Breast epithelium (tissue), 3 donors: ENCODE measurements around the gene SLC22A23.

Source experiments
- CTCF ChIP-seq, 3 donors: fragments of 450-650 bp; IDR thresholded peaks; one replicate each; pipeline ENCODE4 v1.5.1; 2016 to 2017; ENCODE audit warnings: antibody characterized with exemption in 3 of 3, mild to moderate bottlenecking in 3 of 3, moderate library complexity in 3 of 3
- POLR2A ChIP-seq: fragments of 450-650 bp; IDR thresholded peaks from one replicate; pipeline ENCODE4 v1.6.1; 2016; ENCODE audit warnings: antibody characterized with exemption, mild to moderate bottlenecking, moderate library complexity

- TF ChIP-seq CTCF (IDR thresholded peaks at IDR 0.05) (no peak), POLR2A (no peak)
These were observed 131.6 kb downstream of the SLC22A23 start for GRCh38 chr6:3325210-3325609.
